ENCODE data around the gene POLN. TPM values are rescaled to one million over a fixed set of nuclear protein-coding genes. Genes with fewer than 3 reads are reported as not detected.
"Not testable (repeated sequence)": the region's sequence is repeated elsewhere in the genome, so short reads cannot be mapped to it uniquely, and the experiment has no call there.

The POLN gene
- total and polyA plus RNA-seq, 2 of the 4 experiments (the other 2 are of a cell fraction) = 0.63 to 0.72 TPM

DNA sequence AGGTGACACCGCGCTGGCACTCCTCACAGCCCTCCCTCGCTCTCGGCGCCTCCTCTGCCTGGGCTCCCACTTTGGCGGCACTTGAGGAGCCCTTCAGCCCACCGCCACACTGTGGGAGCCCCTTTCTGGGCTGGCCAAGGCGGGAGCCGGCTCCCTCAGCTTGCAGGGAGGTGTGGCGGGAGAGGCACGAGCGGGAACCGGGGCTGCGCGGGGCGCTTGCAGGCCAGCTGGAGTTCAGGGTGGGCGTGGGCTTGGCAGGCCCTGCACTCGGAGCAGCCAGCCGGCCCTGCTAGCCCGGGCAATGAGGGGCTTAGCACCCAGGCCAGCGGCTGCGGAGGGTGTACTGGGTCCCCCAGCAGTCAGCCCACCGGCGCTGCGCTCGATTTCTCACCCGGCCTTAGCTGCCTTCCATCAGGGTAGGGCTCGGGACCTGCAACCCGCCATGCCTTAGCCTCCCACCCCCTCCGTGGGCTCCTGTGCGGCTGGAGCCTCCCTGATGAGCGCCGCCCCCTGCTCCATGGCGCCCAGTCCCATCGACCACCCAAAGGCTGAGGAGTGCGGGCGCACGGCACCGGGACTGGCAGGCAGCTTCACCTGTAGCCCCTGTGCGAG is 80.7 kb downstream of the POLN start:
- H2BK5ac ChIP-seq (ENCODE audit: low read depth, low read length, poor library complexity, severe bottlenecking); H3K14ac ChIP-seq (replicated peaks; ENCODE audit: low read depth, low read length); H4K5ac ChIP-seq (ENCODE audit: low read depth, low read length); H3K27ac ChIP-seq (ENCODE audit: insufficient read depth, low read length); H3K9me1 ChIP-seq (ENCODE audit: insufficient read depth, low read length); in situ Hi-C loops (cut with MboI; ENCODE audit: low sequenced_read_pairs); H2AK5ac ChIP-seq (ENCODE audit: low read depth, low read length); H4K8ac ChIP-seq (ENCODE audit: low read depth in 2 of 2, low read length in 2 of 2); H3K4ac ChIP-seq (ENCODE audit: low read depth, low read length); H2BK20ac ChIP-seq (ENCODE audit: low read depth, low read length); H4K20me1 ChIP-seq (ENCODE audit: insufficient read depth, low read length); H3K23ac ChIP-seq (ENCODE audit: low read depth, low read length); CTCF ChIA-PET; ATAC-seq (ENCODE audit: low read depth); H4K91ac ChIP-seq (ENCODE audit: insufficient read depth, low read depth, low read length); H3K36me3 ChIP-seq (ENCODE audit: control insufficient read depth, insufficient read depth, low read length); H2AFZ ChIP-seq (replicated peaks; ENCODE audit: low read length, poor library complexity); DNase-seq; H3K4me1 ChIP-seq (ENCODE audit: control insufficient read depth, insufficient read depth, low read length); H2BK120ac ChIP-seq (ENCODE audit: low read depth, low read length); H3K9me3 ChIP-seq (ENCODE audit: control insufficient read depth, insufficient read depth, low read length); dilution Hi-C loops (cut with HindIII; ENCODE audit: low sequenced_read_pairs, unreplicated experiment); H2AK9ac ChIP-seq (replicated peaks; ENCODE audit: low read depth, low read length, poor library complexity); H3K4me2 ChIP-seq (ENCODE audit: low read depth, low read length); H3K56ac ChIP-seq (ENCODE audit: extremely low read depth, insufficient read depth, low read length); BruUV-seq (replicated peaks); H3K9ac ChIP-seq (ENCODE audit: low read depth, low read length); H3K27me3 ChIP-seq (ENCODE audit: control insufficient read depth, insufficient read depth, low read length); H3K4me3 ChIP-seq (ENCODE audit: insufficient read depth, low read depth, low read length); H3K79me1 ChIP-seq (ENCODE audit: low read depth in 1 of 2, low read length in 2 of 2); POLR2A ChIA-PET (ENCODE audit: unreplicated experiment); H3K18ac ChIP-seq (ENCODE audit: low read depth, low read length); intact Hi-C loops (cut with micrococcal nuclease); H2BK15ac ChIP-seq (ENCODE audit: low read depth, low read length): not testable (repeated sequence)
- WGBS, 2 experiments (ENCODE audit: extremely low coverage in 2 of 2, insufficient read length in 1 of 2) = 93% methylated on average over 20 of the region's 40 CpGs; no CpG with 5 or more reads in 1 of the 2 experiments

All from IMR-90 (cell line).